Liver (tissue), 9 donors: ENCODE results near the gene PFKFB4. TPM values are rescaled to one million over a fixed set of nuclear protein-coding genes. Genes with fewer than 3 reads are reported as not detected.
A peak's percentile ranks its signal among the peaks of the same experiment; 100 is the strongest.

Source experiments
- DNase-seq: peaks from one replicate; pipeline ENCODE4 v3.0.0-alpha.2; 2017; ENCODE audit warnings: low spot score
- H3K27ac ChIP-seq, 2 donors: one replicate each; pipeline ENCODE4 v1.7.0; 2013; ENCODE audit warnings: inconsistent platforms in 2 of 2, low read length in 2 of 2, control low read depth in 1 of 2, low read depth in 1 of 2, mild to moderate bottlenecking in 1 of 2
- H3K27me3 ChIP-seq, 4 donors: one replicate each; pipeline versions ENCODE4 v1.6.1 to v1.7.0; 2013; ENCODE audit warnings: low read length in 3 of 4, inconsistent platforms in 1 of 4, mild to moderate bottlenecking in 1 of 4, moderate library complexity in 1 of 4; ENCODE audit not compliant: control insufficient read depth in 4 of 4, insufficient read depth in 4 of 4
- H3K36me3 ChIP-seq, 4 donors: one replicate each; pipeline versions ENCODE4 v1.6.1 to v1.7.0; 2013; ENCODE audit warnings: low read length in 3 of 4, mild to moderate bottlenecking in 3 of 4, low read depth in 1 of 4, moderate library complexity in 1 of 4; ENCODE audit not compliant: control insufficient read depth in 4 of 4, insufficient read depth in 3 of 4
- H3K4me1 ChIP-seq, 4 donors: one replicate each; pipeline versions ENCODE4 v1.6.1 to v1.7.0; 2013; ENCODE audit warnings: low read length in 3 of 4, mild to moderate bottlenecking in 3 of 4, moderate library complexity in 1 of 4; ENCODE audit not compliant: control insufficient read depth in 4 of 4, insufficient read depth in 4 of 4
- H3K4me3 ChIP-seq, 3 donors: one replicate each; pipeline versions ENCODE4 v1.6.1 to v1.7.0; 2013; ENCODE audit warnings: low read length in 3 of 3, control low read depth in 1 of 3, low read depth in 1 of 3, mild to moderate bottlenecking in 1 of 3
- H3K9ac ChIP-seq, 2 donors: one replicate each; pipeline ENCODE4 v1.7.0; 2013; ENCODE audit warnings: low read length in 2 of 2, mild to moderate bottlenecking in 2 of 2, moderate library complexity in 2 of 2, control low read depth in 1 of 2, low read depth in 1 of 2
- H3K9me3 ChIP-seq, 4 donors: one replicate each; pipeline versions ENCODE4 v1.6.1 to v1.7.0; 2013; ENCODE audit warnings: low read length in 3 of 4; ENCODE audit not compliant: control insufficient read depth in 4 of 4
- EGR1 ChIP-seq, 2 donors: IDR thresholded peaks; 2 replicates each; pipeline ENCODE4 v1.6.1; 2016 to 2018; ENCODE audit warnings: antibody characterized with exemption in 2 of 2, low read depth in 2 of 2
- FOXA1 ChIP-seq: IDR thresholded peaks from 2 replicates; pipeline ENCODE4 v1.6.1; 2016; ENCODE audit warnings: antibody characterized with exemption
- FOXA2 ChIP-seq: IDR thresholded peaks from 2 replicates; pipeline ENCODE4 v1.6.1; 2016; ENCODE audit warnings: antibody characterized with exemption
- GABPA ChIP-seq, 2 donors: IDR thresholded peaks in 1 of 2; conservative IDR thresholded peaks in 1 of 2; 2 replicates each; pipeline ENCODE4 v1.6.1; 2016; ENCODE audit warnings: antibody characterized with exemption in 2 of 2, mild to moderate bottlenecking in 1 of 2, moderate library complexity in 1 of 2
- HNF4A ChIP-seq, 2 donors: conservative IDR thresholded peaks; 2 replicates each; pipeline ENCODE4 v1.6.1; 2016; ENCODE audit warnings: antibody characterized with exemption in 2 of 2, mild to moderate bottlenecking in 2 of 2
- HNF4G ChIP-seq: IDR thresholded peaks from 2 replicates; pipeline ENCODE4 v1.6.1; 2016; ENCODE audit warnings: antibody characterized with exemption
- NR2F2 ChIP-seq: IDR thresholded peaks from 2 replicates; pipeline ENCODE4 v1.6.1; 2016; ENCODE audit warnings: antibody characterized with exemption
- RAD21 ChIP-seq, 2 donors: IDR thresholded peaks; 2 replicates each; pipeline ENCODE4 v1.6.1; 2016; ENCODE audit warnings: antibody characterized with exemption in 2 of 2, mild to moderate bottlenecking in 2 of 2
- YY1 ChIP-seq: IDR thresholded peaks from 2 replicates; pipeline ENCODE4 v1.6.1; 2016; ENCODE audit warnings: antibody characterized with exemption, mild to moderate bottlenecking
- WGBS: extraction: QIAGEN DNeasy Blood & Tissue Kit; methylation state at CpG from one replicate; pipeline ENCODE4 v1.1.7; 2013; 5-methylcytosine and 5-hydroxymethylcytosine counted together
- polyA plus RNA-seq, 2 donors: library from polyadenylated mRNA; stranded (reverse) in 1 of 2; unstranded in 1 of 2; fragments of 200-250 nt in 1 of 2; fragments of >200 nt in 1 of 2; fragmentation: Nextera tagmentation in 1 of 2; extraction: Ambion mirVana in 1 of 2; gene quantifications; one replicate each; pipeline versions ENCODE4 v1.2.1 to v1.2.3, GENCODE V29; 2013 to 2015
- total RNA-seq, 2 donors: library from RNA; depleted of rRNA; stranded (reverse); fragments of >200 nt; gene quantifications; one replicate each; pipeline ENCODE4 v1.2.3, GENCODE V29; 2014
- TF ChIP-seq, protein P1 (sequence below): IDR thresholded peaks from 2 replicates; pipeline ENCODE4 v1.6.1; 2016; ENCODE audit warnings: antibody characterized with exemption
- TF ChIP-seq, protein P2 (sequence below): IDR thresholded peaks from 2 replicates; pipeline ENCODE4 v1.6.1; 2016; ENCODE audit warnings: antibody characterized with exemption, mild to moderate bottlenecking
- donor health status: healthy.
- donor health status: healthy.
- donor health status: healthy.
- donor health status: healthy.
- donor health status: healthy.

PFKFB4 gene
- total and polyA plus RNA-seq, 4 donors, result 0.46 to 5.3 (median 1.7) TPM

DNA sequence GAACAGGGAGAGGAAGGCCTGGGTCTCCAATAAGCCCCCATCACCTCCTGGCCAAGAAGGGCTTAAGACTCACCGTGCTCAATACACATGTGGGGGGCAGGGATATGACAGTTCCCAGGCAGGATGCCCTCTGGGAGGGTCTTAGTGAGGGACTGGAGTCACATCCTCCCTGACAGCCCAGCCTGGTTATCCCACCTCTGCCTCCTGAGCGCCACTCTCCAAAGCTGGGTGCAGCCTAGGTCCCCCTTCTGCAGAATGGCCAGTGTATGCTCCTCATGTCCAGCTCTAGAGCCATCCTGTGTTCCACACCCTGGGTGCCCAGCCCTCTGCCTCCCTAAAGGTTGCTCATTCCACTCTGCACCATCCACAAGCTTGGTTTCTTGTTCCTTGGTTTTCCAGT is 51.5 kb downstream of the PFKFB4 start:
- H3K9ac ChIP-seq, result no peak overlapping the region
- peak overlapping the region in 1 of 2 donors; percentile 57 for H3K27ac ChIP-seq

DNA sequence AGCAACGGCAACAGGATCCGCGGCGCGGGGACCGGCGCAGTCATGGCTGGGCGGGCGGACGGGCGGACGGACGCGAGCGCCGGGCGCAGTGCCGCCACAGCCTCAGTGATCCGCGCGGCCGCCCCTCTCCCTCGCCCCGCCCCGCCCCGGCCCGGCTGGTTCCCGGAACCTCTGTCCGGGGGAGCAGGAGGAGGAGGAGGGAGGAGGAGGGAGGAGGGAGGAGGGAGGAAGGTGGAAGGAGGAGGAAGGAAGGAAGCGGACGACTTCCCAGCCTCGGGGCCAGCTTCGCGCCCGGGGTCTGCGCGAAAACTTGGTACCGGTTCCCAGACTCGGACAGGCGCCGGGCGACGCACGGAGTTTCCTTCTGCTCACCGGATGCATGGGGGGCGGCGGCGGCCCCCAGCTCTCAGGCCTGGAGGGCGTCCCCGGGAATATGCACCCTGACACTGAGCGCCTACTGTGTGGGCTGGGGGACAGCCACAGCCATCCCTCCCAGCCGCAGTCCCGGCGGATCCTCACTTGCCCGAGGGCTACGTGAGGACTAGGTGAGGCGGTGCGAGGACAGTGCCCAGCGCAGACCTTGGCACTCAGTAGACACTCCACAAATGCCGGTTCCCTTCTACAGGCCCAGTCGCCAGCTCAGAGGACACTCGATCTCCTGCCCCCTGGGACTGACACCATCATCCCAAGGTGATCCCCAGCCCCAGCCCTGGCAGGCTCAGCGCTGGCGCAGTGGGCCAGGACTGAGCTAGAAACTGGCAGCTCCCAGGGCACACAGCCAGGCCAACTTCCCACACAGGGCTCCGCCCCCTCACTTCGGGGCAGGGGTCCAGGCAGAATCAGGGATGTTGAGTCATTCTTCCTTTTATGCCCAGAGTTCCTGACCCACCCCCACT is 52.3 kb downstream of the PFKFB4 start, which contains the start of gene SHISA5:
Gene SHISA5, minus strand, starts transcription at position 124 of the 896 bp plus-strand sequence. Its CDS starts 80 bp downstream, at position 44.
- Histone ChIP-seq H3K27me3 (no peaks in the 10 kb centered on the region), H3K9ac (peak within 1 kb of the TSS in 1 of 2 donors; percentile 69), H3K27ac (peak within 1 kb of the TSS; percentile 57 to 78), H3K4me3 (peak within 1 kb of the TSS; percentile 50 to 54 (median 50)), H3K4me1 (peaks cover 5 to 13% (median 7%) of the 10 kb centered on the region in 4 donors), H3K9me3 (no peaks in the 10 kb centered on the region), H3K36me3 (no peaks in the 10 kb centered on the region)
- 4% methylated on average over 66 of the region's 66 CpGs for WGBS
- DNase-seq, result peak; percentile 74
- TF ChIP-seq HNF4A (conservative IDR thresholded peaks at IDR 0.05) (no peak), EGR1 (IDR thresholded peaks at IDR 0.05; ENCODE audit: low read depth in 2 of 2) (peak in 1 of 2 donors; percentile 17)

More for the DNA sequence above, 51.5 kb downstream of the PFKFB4 start:
- Histone ChIP-seq H3K27me3 (no peaks in the 10 kb centered on the region), H3K4me3 (no peak overlapping the region), H3K36me3 (no peaks in the 10 kb centered on the region), H3K4me1 (peaks cover 5 to 13% (median 7%) of the 10 kb centered on the region in 4 donors), H3K9me3 (no peaks in the 10 kb centered on the region)
- no peak for DNase-seq
- 93% methylated on average over 2 of the region's 2 CpGs for WGBS
- TF ChIP-seq FOXA1, result no peak

DNA sequence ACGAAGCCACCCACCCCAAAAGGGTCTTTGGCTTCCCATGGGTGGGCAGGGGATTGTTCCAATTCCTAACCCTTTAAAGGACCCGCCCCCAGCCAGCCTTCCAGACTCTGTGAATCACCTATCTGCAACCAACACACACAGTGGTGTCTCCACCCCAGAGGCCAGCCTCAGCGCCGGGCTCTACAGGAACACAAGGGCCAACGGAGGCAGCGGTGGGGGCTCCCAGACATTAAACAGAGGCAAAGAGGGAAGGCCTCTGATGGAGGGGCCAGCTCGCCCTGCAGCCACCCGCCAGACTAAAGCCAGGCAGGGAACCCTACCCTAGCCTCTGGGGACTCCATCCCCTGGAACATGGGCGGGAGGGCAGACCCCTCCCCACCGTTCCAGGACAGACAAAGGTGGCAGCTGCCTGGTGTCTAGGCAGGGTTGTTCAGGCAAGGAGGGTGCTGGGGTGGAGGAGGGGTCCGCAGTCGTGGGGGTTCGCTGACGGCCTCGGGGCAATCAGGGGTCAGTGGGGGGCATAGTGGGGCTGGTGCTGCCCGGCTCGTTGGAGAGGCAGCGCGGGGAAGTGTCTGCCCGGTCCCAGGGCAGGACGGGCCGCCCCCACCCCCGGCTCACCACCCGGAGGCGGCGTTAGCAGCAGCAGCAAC is 53.1 kb downstream of the PFKFB4 start:
- H3K4me1 ChIP-seq, result peaks cover 5 to 13% (median 7%) of the 10 kb centered on the region in 4 donors
- 26% methylated on average over 26 of the region's 26 CpGs for WGBS
- no peaks in the 10 kb centered on the region for H3K36me3 ChIP-seq
- DNase-seq, result peak; percentile 77
- peak overlapping the region in 1 of 2 donors; percentile 58 for H3K9ac ChIP-seq
- H3K27me3 ChIP-seq, result no peaks in the 10 kb centered on the region
- no peaks in the 10 kb centered on the region for H3K9me3 ChIP-seq
- peak overlapping the region; percentile 57 to 78 for H3K27ac ChIP-seq
- TF ChIP-seq YY1 (no peak), HNF4A (conservative IDR thresholded peaks at IDR 0.05) (no peak), RAD21 (IDR thresholded peaks at IDR 0.05) (no peak), HNF4G (no peak), NR2F2 (no peak), EGR1 (IDR thresholded peaks at IDR 0.05; ENCODE audit: low read depth in 2 of 2) (no peak), GABPA (IDR thresholded peaks at IDR 0.05 in 1 of 2, conservative IDR thresholded peaks at IDR 0.05 in 1 of 2) (no peak), FOXA2 (no peak)
- TF ChIP-seq, protein P1, sequence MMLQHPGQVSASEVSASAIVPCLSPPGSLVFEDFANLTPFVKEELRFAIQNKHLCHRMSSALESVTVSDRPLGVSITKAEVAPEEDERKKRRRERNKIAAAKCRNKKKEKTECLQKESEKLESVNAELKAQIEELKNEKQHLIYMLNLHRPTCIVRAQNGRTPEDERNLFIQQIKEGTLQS, result no peak
- TF ChIP-seq, protein P2, sequence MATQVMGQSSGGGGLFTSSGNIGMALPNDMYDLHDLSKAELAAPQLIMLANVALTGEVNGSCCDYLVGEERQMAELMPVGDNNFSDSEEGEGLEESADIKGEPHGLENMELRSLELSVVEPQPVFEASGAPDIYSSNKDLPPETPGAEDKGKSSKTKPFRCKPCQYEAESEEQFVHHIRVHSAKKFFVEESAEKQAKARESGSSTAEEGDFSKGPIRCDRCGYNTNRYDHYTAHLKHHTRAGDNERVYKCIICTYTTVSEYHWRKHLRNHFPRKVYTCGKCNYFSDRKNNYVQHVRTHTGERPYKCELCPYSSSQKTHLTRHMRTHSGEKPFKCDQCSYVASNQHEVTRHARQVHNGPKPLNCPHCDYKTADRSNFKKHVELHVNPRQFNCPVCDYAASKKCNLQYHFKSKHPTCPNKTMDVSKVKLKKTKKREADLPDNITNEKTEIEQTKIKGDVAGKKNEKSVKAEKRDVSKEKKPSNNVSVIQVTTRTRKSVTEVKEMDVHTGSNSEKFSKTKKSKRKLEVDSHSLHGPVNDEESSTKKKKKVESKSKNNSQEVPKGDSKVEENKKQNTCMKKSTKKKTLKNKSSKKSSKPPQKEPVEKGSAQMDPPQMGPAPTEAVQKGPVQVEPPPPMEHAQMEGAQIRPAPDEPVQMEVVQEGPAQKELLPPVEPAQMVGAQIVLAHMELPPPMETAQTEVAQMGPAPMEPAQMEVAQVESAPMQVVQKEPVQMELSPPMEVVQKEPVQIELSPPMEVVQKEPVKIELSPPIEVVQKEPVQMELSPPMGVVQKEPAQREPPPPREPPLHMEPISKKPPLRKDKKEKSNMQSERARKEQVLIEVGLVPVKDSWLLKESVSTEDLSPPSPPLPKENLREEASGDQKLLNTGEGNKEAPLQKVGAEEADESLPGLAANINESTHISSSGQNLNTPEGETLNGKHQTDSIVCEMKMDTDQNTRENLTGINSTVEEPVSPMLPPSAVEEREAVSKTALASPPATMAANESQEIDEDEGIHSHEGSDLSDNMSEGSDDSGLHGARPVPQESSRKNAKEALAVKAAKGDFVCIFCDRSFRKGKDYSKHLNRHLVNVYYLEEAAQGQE, result no peak
- H3K4me3 ChIP-seq, result peak overlapping the region; percentile 3 to 54 (median 41)
